Bronchial epithelial cell (primary cell): ENCODE results near the gene ANKRD33B. TPM values are rescaled to one million over a fixed set of nuclear protein-coding genes. Genes with fewer than 3 reads are reported as not detected.

Experiments
- DNase-seq: peaks from one replicate; pipeline ENCODE4 v3.0.0-alpha.2; 2010; ENCODE audit warnings: low read depth
- FAIRE-seq: peaks from 2 replicates; lab custom pipeline; 2011; peaks lifted over from hg19 to GRCh38; lab: Jason Lieb, UNC
- H3K27me3 ChIP-seq: 2 replicates; pipeline ENCODE4 v1.5.1; 2011; ENCODE audit warnings: low read length; ENCODE audit not compliant: control insufficient read depth, insufficient read depth
- H3K36me3 ChIP-seq: 2 replicates; pipeline ENCODE4 v1.5.1; 2011; ENCODE audit warnings: low read length; ENCODE audit not compliant: control insufficient read depth, insufficient read depth
- H3K4me3 ChIP-seq: 2 replicates; pipeline ENCODE4 v1.5.1; 2011; ENCODE audit warnings: mild to moderate bottlenecking, low read depth, low read length, control low read depth
- CTCF ChIP-seq: IDR thresholded peaks from 2 replicates; pipeline ENCODE4 v1.5.1; 2011; ENCODE audit warnings: mild to moderate bottlenecking, moderate library complexity, low read length, control low read depth, inconsistent platforms; ENCODE audit not compliant: insufficient read depth, severe bottlenecking
- total RNA-seq: library from RNA; depleted of rRNA; stranded (reverse); fragments of >200 nt; gene quantifications from 2 replicates; pipeline ENCODE4 v1.2.1, GENCODE V29; 2014

ANKRD33B gene
- total RNA-seq, 1 donor from 2014 or later: under 0.01 TPM

GRCh38 chr5:10648806-10649665, 85.2 kb downstream of the ANKRD33B start:
- DNase-seq (no peak), FAIRE-seq (no peak)
- no peaks in the 10 kb centered on the region for H3K36me3 ChIP-seq
- H3K27me3 ChIP-seq: no peaks in the 10 kb centered on the region
- no peak overlapping the region for H3K4me3 ChIP-seq
- TF ChIP-seq CTCF: no peak

GRCh38 chr5:10649666-10650380, 86.0 kb downstream of the ANKRD33B start:
- H3K36me3 ChIP-seq: no peaks in the 10 kb centered on the region
- no peak overlapping the region for H3K4me3 ChIP-seq
- TF ChIP-seq CTCF: no peak
- no peak for DNase-seq
- no peaks in the 10 kb centered on the region for H3K27me3 ChIP-seq
- FAIRE-seq: no peak

- TF ChIP-seq CTCF: no peak
- no peak for FAIRE-seq
- no peak for DNase-seq
- no peaks in the 10 kb centered on the region for H3K27me3 ChIP-seq
- H3K36me3 ChIP-seq: no peaks in the 10 kb centered on the region
- H3K4me3 ChIP-seq: no peak overlapping the region
Measured at GRCh38 chr5:10652151-10652550, 88.3 kb downstream of the ANKRD33B start.

GRCh38 chr5:10652606-10653005, 88.7 kb downstream of the ANKRD33B start:
- TF ChIP-seq CTCF: no peak
- DNase-seq (no peak), FAIRE-seq (no peak)
- H3K36me3 ChIP-seq: no peaks in the 10 kb centered on the region
- H3K4me3 ChIP-seq: no peak overlapping the region
- no peaks in the 10 kb centered on the region for H3K27me3 ChIP-seq

GRCh38 chr5:10653043-10653442, 89.2 kb downstream of the ANKRD33B start:
- no peaks in the 10 kb centered on the region for H3K36me3 ChIP-seq
- no peak for TF ChIP-seq CTCF
- FAIRE-seq: no peak

More at GRCh38 chr5:10653043-10653442, 89.2 kb downstream of the ANKRD33B start:
- H3K27me3 ChIP-seq: no peaks in the 10 kb centered on the region
- H3K4me3 ChIP-seq: no peak overlapping the region
- DNase-seq: no peak
